IMR-90 (cell line): ENCODE results near the gene RECK. TPM values are rescaled to one million over a fixed set of nuclear protein-coding genes. Genes with fewer than 3 reads are reported as not detected.

Experiments used
- ATAC-seq: fragments of 200-7000 bp; cut with Tn5 transposase; 2 replicates; pipeline ENCODE4 v1.9.1; 2020; ENCODE audit warnings: low read depth, mild to moderate bottlenecking, moderate library complexity
- BruUV-seq: library from RNA; stranded (reverse); fragments of 400-500 nt; replicated peaks from 2 replicates; lab custom pipeline; 2021; lab: Mats Ljungman, UMichigan
- CTCF ChIA-PET: fragments of 300-600 bp; formaldehyde crosslinking; extraction: SDS; loops from one replicate; lab custom pipeline; 2021; ENCODE audit warnings: antibody characterized with exemption; lab: Yijun Ruan, JAX
- POLR2A ChIA-PET: fragments of 300-600 bp; sonication (Branson Sonifier 250); formaldehyde crosslinking; loops from one replicate; lab custom pipeline; 2022; ENCODE audit warnings: antibody characterized with exemption; ENCODE audit not compliant: unreplicated experiment; lab: Charles Lee
- DNase-seq: peaks from one replicate; pipeline ENCODE4 v3.0.0; 2013
- H2AFZ ChIP-seq: replicated peaks from 2 replicates; pipeline ENCODE3; 2013; ENCODE audit warnings: low read length, mild to moderate bottlenecking; ENCODE audit not compliant: poor library complexity
- H2AK5ac ChIP-seq: 2 replicates; pipeline ENCODE4 v1.6.1; 2013; ENCODE audit warnings: low read depth, low read length, inconsistent platforms
- H2AK9ac ChIP-seq: replicated peaks from 2 replicates; pipeline ENCODE3; 2013; ENCODE audit warnings: mild to moderate bottlenecking, low read depth, low read length, moderate library complexity; ENCODE audit not compliant: poor library complexity
- H2BK120ac ChIP-seq: 2 replicates; pipeline ENCODE4 v1.6.1; 2013; ENCODE audit warnings: low read depth, low read length, inconsistent platforms
- H2BK15ac ChIP-seq: 3 replicates; pipeline ENCODE4 v1.6.1; 2013; ENCODE audit warnings: low read depth, low read length, inconsistent platforms
- H2BK20ac ChIP-seq: 2 replicates; pipeline ENCODE4 v1.6.1; 2013; ENCODE audit warnings: low read depth, mild to moderate bottlenecking, inconsistent platforms, low read length, moderate library complexity
- H2BK5ac ChIP-seq: 2 replicates; pipeline ENCODE4 v1.6.1; 2013; ENCODE audit warnings: mild to moderate bottlenecking, low read depth, low read length, inconsistent platforms; ENCODE audit not compliant: poor library complexity, severe bottlenecking
- H3K14ac ChIP-seq: replicated peaks from 2 replicates; pipeline ENCODE4 v1.6.1; 2013; ENCODE audit warnings: low read depth, low read length, inconsistent platforms
- H3K18ac ChIP-seq: 2 replicates; pipeline ENCODE4 v1.6.1; 2013; ENCODE audit warnings: low read depth, low read length, control low read depth
- H3K23ac ChIP-seq: 2 replicates; pipeline ENCODE4 v1.6.1; 2013; ENCODE audit warnings: low read depth, low read length, inconsistent platforms
- H3K27ac ChIP-seq: 2 replicates; pipeline ENCODE4 v1.5.1; 2013; ENCODE audit warnings: mild to moderate bottlenecking, control low read depth, low read length; ENCODE audit not compliant: insufficient read depth
- H3K27me3 ChIP-seq: 2 replicates; pipeline ENCODE4 v1.6.1; 2013; ENCODE audit warnings: low read length; ENCODE audit not compliant: control insufficient read depth, insufficient read depth
- H3K36me3 ChIP-seq: 2 replicates; pipeline ENCODE4 v1.6.1; 2013; ENCODE audit warnings: low read length, mixed read lengths; ENCODE audit not compliant: control insufficient read depth, insufficient read depth
- H3K4ac ChIP-seq: 2 replicates; pipeline ENCODE4 v1.6.1; 2013; ENCODE audit warnings: low read depth, low read length, inconsistent platforms
- H3K4me1 ChIP-seq: 2 replicates; pipeline ENCODE4 v1.6.1; 2013; ENCODE audit warnings: low read length, mixed read lengths; ENCODE audit not compliant: control insufficient read depth, insufficient read depth
- H3K4me2 ChIP-seq: 2 replicates; pipeline ENCODE4 v1.6.1; 2013; ENCODE audit warnings: low read depth, mild to moderate bottlenecking, control low read depth, low read length, moderate library complexity
- H3K4me3 ChIP-seq: 2 replicates; pipeline ENCODE4 v1.5.1; 2013; ENCODE audit warnings: low read depth, mild to moderate bottlenecking, control low read depth, low read length, moderate library complexity; ENCODE audit not compliant: insufficient read depth
- H3K56ac ChIP-seq: 2 replicates; pipeline ENCODE4 v1.6.1; 2013; ENCODE audit warnings: low read length, inconsistent platforms; ENCODE audit not compliant: insufficient read depth; ENCODE audit errors: extremely low read depth
- H3K79me1 ChIP-seq, 2 experiments: 2 replicates each; pipeline ENCODE4 v1.6.1; 2013; ENCODE audit warnings: low read length in 2 of 2, inconsistent platforms in 1 of 2, low read depth in 1 of 2
- H3K9ac ChIP-seq: 2 replicates; pipeline ENCODE4 v1.6.1; 2013; ENCODE audit warnings: low read depth, low read length, control low read depth
- H3K9me1 ChIP-seq: 2 replicates; pipeline ENCODE4 v1.6.1; 2013; ENCODE audit warnings: low read length, inconsistent platforms; ENCODE audit not compliant: insufficient read depth
- H3K9me3 ChIP-seq: 2 replicates; pipeline ENCODE4 v1.6.1; 2013; ENCODE audit warnings: low read length; ENCODE audit not compliant: control insufficient read depth, insufficient read depth
- H4K20me1 ChIP-seq: 2 replicates; pipeline ENCODE4 v1.6.1; 2013; ENCODE audit warnings: low read length, inconsistent platforms; ENCODE audit not compliant: insufficient read depth
- H4K5ac ChIP-seq: 2 replicates; pipeline ENCODE4 v1.6.1; 2013; ENCODE audit warnings: mild to moderate bottlenecking, low read depth, low read length, control low read depth
- H4K8ac ChIP-seq, 2 experiments: 2 replicates each; pipeline ENCODE4 v1.6.1; 2013; ENCODE audit warnings: low read depth in 2 of 2, low read length in 2 of 2, control low read depth in 1 of 2, inconsistent platforms in 1 of 2
- H4K91ac ChIP-seq: 2 replicates; pipeline ENCODE4 v1.6.1; 2013; ENCODE audit warnings: low read depth, low read length, inconsistent platforms; ENCODE audit not compliant: insufficient read depth
- MXI1 ChIP-seq: IDR thresholded peaks from 2 replicates; pipeline ENCODE4 v1.6.1; 2012; ENCODE audit warnings: low read depth, mild to moderate bottlenecking, low read length, moderate library complexity, borderline replicate concordance
- WGBS, 2 experiments: methylation state at CpG; one replicate each; pipeline versions ENCODE4 v1.1.5 to v1.1.7; 2013; ENCODE audit warnings: missing lambda C conversion rate in 2 of 2; ENCODE audit not compliant: insufficient read length in 1 of 2; ENCODE audit errors: extremely low coverage in 2 of 2; 5-methylcytosine and 5-hydroxymethylcytosine counted together
- dilution Hi-C: fragments of 300-500 bp; cut with HindIII; formaldehyde crosslinking; loops from one replicate; pipeline ENCODE4 v1.14.3; 2018; ENCODE audit warnings: low sequenced_read_pairs; ENCODE audit not compliant: unreplicated experiment
- in situ Hi-C: fragments of 300-500 bp; cut with MboI; formaldehyde crosslinking; loops from 3 replicates; pipeline ENCODE4 v1.14.3; 2019; ENCODE audit warnings: low sequenced_read_pairs, inconsistent platforms, mixed read lengths
- intact Hi-C: fragments of 100-400 bp; cut with micrococcal nuclease; formaldehyde crosslinking; loops from 2 replicates; pipeline ENCODE4 v1.10.0; 2022
- polyA plus RNA-seq, 3 experiments: library from polyadenylated mRNA; depleted of rRNA; stranded (reverse); fragments of >200 nt; gene quantifications; 2 replicates each; pipeline ENCODE4 v1.2.3, GENCODE V29; 2012; ENCODE audit warnings: low replicate concordance in 1 of 3
- total RNA-seq: library from RNA; depleted of rRNA; stranded (reverse); fragments of >200 nt; gene quantifications from 2 replicates; pipeline ENCODE4 v1.2.3, GENCODE V29; 2012
- TF ChIP-seq, protein P1 (sequence below): fragments of 150-350 bp; IDR thresholded peaks from 2 replicates; pipeline ENCODE4 v1.6.1; 2017; ENCODE audit warnings: mild to moderate bottlenecking, antibody characterized with exemption, low read length, low read depth

Gene RECK
- total and polyA plus RNA-seq, 2 of the 4 experiments (the other 2 are of a cell fraction) = 23.5 to 44.0 TPM

DNA sequence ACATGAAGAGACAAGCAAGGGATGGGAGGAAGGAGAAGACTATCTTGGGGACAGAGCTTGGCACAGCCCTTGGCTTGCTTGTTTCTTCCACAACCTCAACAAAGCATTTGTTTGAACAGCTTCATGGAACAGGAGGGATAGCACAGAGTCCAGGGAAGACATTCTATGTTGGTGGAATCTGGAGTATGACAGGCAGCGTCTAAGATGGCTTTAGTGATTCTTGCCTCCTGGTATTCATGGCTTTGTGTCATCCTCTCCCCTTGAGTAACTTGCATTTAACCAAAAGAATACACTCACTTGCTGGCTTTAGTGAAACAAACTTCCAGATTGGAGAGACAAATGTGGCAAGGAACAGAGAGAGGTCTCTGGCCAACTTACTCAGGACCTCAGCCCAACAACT lies 30.8 kb upstream of the RECK start:
- no peak overlapping the region for H3K4me3 ChIP-seq
- no peaks in the 10 kb centered on the region for H3K79me1 ChIP-seq
- no CpG with 5 or more reads among the region's 1 CpG for WGBS, 2 experiments
- H3K9me3 ChIP-seq = peaks cover 9% of the 10 kb centered on the region
- dilution Hi-C loops (no loop called here), intact Hi-C loops (no loop called here), in situ Hi-C loops (no loop called here)
- DNase-seq (no peak), ATAC-seq (no peak)
- no peak overlapping the region for H2AFZ ChIP-seq
- H2AK5ac ChIP-seq = no peak overlapping the region
- ChIA-PET CTCF (no interaction called here), POLR2A (no interaction called here)
- peaks cover 5% of the 10 kb centered on the region; the same call in 1 of the 2 replicates for H3K9me1 ChIP-seq
- H3K23ac ChIP-seq = no peak overlapping the region
- no peak overlapping the region for H4K91ac ChIP-seq
- no peak overlapping the region for H3K56ac ChIP-seq
- H3K14ac ChIP-seq = no peak overlapping the region
- H2AK9ac ChIP-seq = no peak overlapping the region
- H2BK120ac ChIP-seq = no peak overlapping the region
- TF ChIP-seq MXI1 = no peak
- TF ChIP-seq, protein P1, sequence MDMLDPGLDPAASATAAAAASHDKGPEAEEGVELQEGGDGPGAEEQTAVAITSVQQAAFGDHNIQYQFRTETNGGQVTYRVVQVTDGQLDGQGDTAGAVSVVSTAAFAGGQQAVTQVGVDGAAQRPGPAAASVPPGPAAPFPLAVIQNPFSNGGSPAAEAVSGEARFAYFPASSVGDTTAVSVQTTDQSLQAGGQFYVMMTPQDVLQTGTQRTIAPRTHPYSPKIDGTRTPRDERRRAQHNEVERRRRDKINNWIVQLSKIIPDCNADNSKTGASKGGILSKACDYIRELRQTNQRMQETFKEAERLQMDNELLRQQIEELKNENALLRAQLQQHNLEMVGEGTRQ = no peak
- no peaks in the 10 kb centered on the region for H4K20me1 ChIP-seq
- no peak overlapping the region for H3K27ac ChIP-seq
- no peak overlapping the region for H3K9ac ChIP-seq
- H4K5ac ChIP-seq = no peak overlapping the region
- H4K8ac ChIP-seq = no peak overlapping the region
- no peaks in the 10 kb centered on the region for H3K36me3 ChIP-seq
- peaks cover 2% of the 10 kb centered on the region; the same call in 1 of the 2 replicates for H3K4me1 ChIP-seq
- H3K4me2 ChIP-seq = no peak overlapping the region
- H3K4ac ChIP-seq = no peak overlapping the region
- H2BK20ac ChIP-seq = no peak overlapping the region
- no peak overlapping the region for H3K18ac ChIP-seq
- no TSS peak for BruUV-seq
- H2BK5ac ChIP-seq = no peak overlapping the region
- 0 out of 3 replicates have a peak overlapping the region, but pooled peaks have one; percentile 12 for H2BK15ac ChIP-seq
- H3K27me3 ChIP-seq = peaks cover 4% of the 10 kb centered on the region
